GM12878 (cell line): ENCODE measurements around the gene ZNF511. TPM values are rescaled to one million over a fixed set of nuclear protein-coding genes. Genes with fewer than 3 reads are reported as not detected.

Experiments used
- ATAC-seq: fragments of 200-7000 bp; cut with Tn5 transposase; 3 replicates; pipeline ENCODE4 v1.9.1; 2020; ENCODE audit warnings: mild to moderate bottlenecking, moderate library complexity
- BruUV-seq: library from RNA; stranded (reverse); fragments of 400-500 nt; replicated peaks from 2 replicates; lab custom pipeline; 2021; lab: Mats Ljungman, UMichigan
- CTCF ChIA-PET: fragments of 300-600 bp; sonication (Branson Sonifier 250); formaldehyde crosslinking; extraction: SDS; loops from one replicate; lab custom pipeline; 2021; ENCODE audit warnings: inconsistent platforms; lab: Yijun Ruan, JAX
- POLR2A ChIA-PET: fragments of 350-600 bp; formaldehyde crosslinking; extraction: SDS; loops from one replicate; lab custom pipeline; 2021; ENCODE audit warnings: inconsistent platforms; lab: Charles Lee
- RAD21 ChIA-PET: fragments of 300-600 bp; sonication (Branson Sonifier 250); formaldehyde crosslinking; loops from one replicate; lab custom pipeline; 2023; ENCODE audit warnings: antibody characterized with exemption; ENCODE audit not compliant: unreplicated experiment; lab: Charles Lee
- SMC1A ChIA-PET: fragments of 300-600 bp; sonication (Branson Sonifier 250); formaldehyde crosslinking; loops from one replicate; lab custom pipeline; 2023; ENCODE audit not compliant: unreplicated experiment, uncharacterized antibody; lab: Charles Lee
- DNase-seq: peaks from one replicate; pipeline ENCODE4 v3.0.0-alpha.2; 2011; ENCODE audit warnings: low read depth, low spot score
- FAIRE-seq: peaks from 3 replicates; lab custom pipeline; 2011; peaks lifted over from hg19 to GRCh38; lab: Jason Lieb, UNC
- H2AFZ ChIP-seq: 2 replicates; pipeline ENCODE4 v1.6.0; 2011; ENCODE audit warnings: low read depth, low read length, control low read depth; ENCODE audit not compliant: control insufficient read depth
- H3K27ac ChIP-seq: 2 replicates; pipeline ENCODE4 v1.5.1; 2011; ENCODE audit warnings: control low read depth; ENCODE audit not compliant: control insufficient read depth, insufficient read depth
- H3K27me3 ChIP-seq, 2 experiments: replicated peaks in 1 of 2; 2 replicates each; pipeline versions ENCODE4 v1.6.0 to v1.6.1; 2011; ENCODE audit warnings: low read length in 1 of 2; ENCODE audit not compliant: control insufficient read depth in 2 of 2, insufficient read depth in 2 of 2
- H3K36me3 ChIP-seq, 2 experiments: 2 replicates each; pipeline ENCODE4 v1.5.1; 2011; ENCODE audit warnings: low read length in 1 of 2; ENCODE audit not compliant: control insufficient read depth in 2 of 2, insufficient read depth in 2 of 2
- H3K4me1 ChIP-seq: 2 replicates; pipeline ENCODE4 v1.6.1; 2011; ENCODE audit warnings: mild to moderate bottlenecking, low read length, moderate library complexity, mixed read lengths; ENCODE audit not compliant: control insufficient read depth, insufficient read depth
- H3K4me2 ChIP-seq: 2 replicates; pipeline ENCODE4 v1.6.0; 2011; ENCODE audit warnings: control low read depth; ENCODE audit not compliant: control insufficient read depth, insufficient read depth
- H3K4me3 ChIP-seq: fragments of 200-600 bp; sonication (generic); 2 replicates; pipeline ENCODE4 v1.5.1; 2016
- H3K79me2 ChIP-seq: 2 replicates; pipeline ENCODE4 v1.6.0; 2011; ENCODE audit warnings: low read length; ENCODE audit not compliant: control insufficient read depth, insufficient read depth
- H3K9ac ChIP-seq: 2 replicates; pipeline ENCODE4 v1.8.0; 2011; ENCODE audit warnings: low read length, control low read depth, mixed read lengths; ENCODE audit not compliant: control insufficient read depth, insufficient read depth
- H3K9me3 ChIP-seq: replicated peaks from 3 replicates; pipeline ENCODE4 v1.5.1; 2011; ENCODE audit warnings: mild to moderate bottlenecking, low read length; ENCODE audit not compliant: control insufficient read depth, insufficient read depth
- H4K20me1 ChIP-seq: 2 replicates; pipeline ENCODE4 v1.6.0; 2011; ENCODE audit not compliant: control insufficient read depth, insufficient read depth
- BRCA1 ChIP-seq: IDR thresholded peaks from 2 replicates; pipeline ENCODE4 v1.6.1; 2011; ENCODE audit warnings: low read depth, low read length, improper control_type of control experiment
- CBX3 ChIP-seq: fragments of 200-600 bp; sonication (generic); IDR thresholded peaks from 2 replicates; pipeline ENCODE4 v1.6.1; 2016; ENCODE audit warnings: low read depth, borderline replicate concordance
- CBX5 ChIP-seq: sonication (generic); IDR thresholded peaks from 2 replicates; pipeline ENCODE4 v1.6.1; 2016; ENCODE audit warnings: low read depth, moderate library complexity, mild to moderate bottlenecking, inconsistent platforms
- LARP7 ChIP-seq: fragments of 450-650 bp; IDR thresholded peaks from 2 replicates; pipeline ENCODE4 v1.6.1; 2017; ENCODE audit warnings: mild to moderate bottlenecking
- ZBED1 ChIP-seq: IDR thresholded peaks from 2 replicates; pipeline ENCODE4 v1.6.1; 2016; ENCODE audit warnings: borderline replicate concordance
- WGBS: methylation state at CpG from one replicate; pipeline ENCODE4 v1.1.6; 2016; ENCODE audit warnings: low lambda C conversion rate; ENCODE audit not compliant: insufficient replicate concordance, insufficient coverage; ENCODE audit errors: missing lambda C conversion rate; 5-methylcytosine and 5-hydroxymethylcytosine counted together
- in situ Hi-C: fragments of 300-500 bp; cut with MboI; formaldehyde crosslinking; loops from 9 replicates; pipeline ENCODE4 v1.14.3; 2018; ENCODE audit warnings: mixed read lengths
- intact Hi-C: fragments of 100-400 bp; cut with micrococcal nuclease; formaldehyde crosslinking; loops from one replicate; pipeline ENCODE4 v1.14.2; 2022; ENCODE audit not compliant: unreplicated experiment
- polyA plus RNA-seq, 11 experiments: library from polyadenylated mRNA; depleted of rRNA in 4 of 11; unstranded in 6 of 11; stranded (reverse) in 5 of 11; fragments of >200 nt; fragmentation: Nextera tagmentation in 4 of 11; fragmentation: Illumina TruSeq in 1 of 11; extraction: Ambion mirVana in 4 of 11; extraction: Trizol in 1 of 11; gene quantifications; 1 replicate in 1 of 11; 2 replicates in 10 of 11; pipeline versions ENCODE4 v1.2.1 to v1.2.3, GENCODE V29; 2011 to 2016; ENCODE audit warnings: inconsistent platforms in 2 of 11, missing spikeins in 2 of 11, low read depth in 1 of 11
- total RNA-seq, 4 experiments: library from RNA; depleted of rRNA in 3 of 4; stranded (reverse); fragments of >200 nt in 3 of 4; fragmentation: Illumina TruSeq in 1 of 4; extraction: Trizol in 1 of 4; gene quantifications; 2 replicates each; pipeline versions ENCODE4 v1.2.1 to v1.2.3, GENCODE V29; 2013 to 2021

The ZNF511 gene
- total and polyA plus RNA-seq, 10 of the 15 experiments (the other 5 are each of a cell fraction or from before 2014, with no cell fraction given): 0.58 to 110 (median 32.0) TPM

DNA sequence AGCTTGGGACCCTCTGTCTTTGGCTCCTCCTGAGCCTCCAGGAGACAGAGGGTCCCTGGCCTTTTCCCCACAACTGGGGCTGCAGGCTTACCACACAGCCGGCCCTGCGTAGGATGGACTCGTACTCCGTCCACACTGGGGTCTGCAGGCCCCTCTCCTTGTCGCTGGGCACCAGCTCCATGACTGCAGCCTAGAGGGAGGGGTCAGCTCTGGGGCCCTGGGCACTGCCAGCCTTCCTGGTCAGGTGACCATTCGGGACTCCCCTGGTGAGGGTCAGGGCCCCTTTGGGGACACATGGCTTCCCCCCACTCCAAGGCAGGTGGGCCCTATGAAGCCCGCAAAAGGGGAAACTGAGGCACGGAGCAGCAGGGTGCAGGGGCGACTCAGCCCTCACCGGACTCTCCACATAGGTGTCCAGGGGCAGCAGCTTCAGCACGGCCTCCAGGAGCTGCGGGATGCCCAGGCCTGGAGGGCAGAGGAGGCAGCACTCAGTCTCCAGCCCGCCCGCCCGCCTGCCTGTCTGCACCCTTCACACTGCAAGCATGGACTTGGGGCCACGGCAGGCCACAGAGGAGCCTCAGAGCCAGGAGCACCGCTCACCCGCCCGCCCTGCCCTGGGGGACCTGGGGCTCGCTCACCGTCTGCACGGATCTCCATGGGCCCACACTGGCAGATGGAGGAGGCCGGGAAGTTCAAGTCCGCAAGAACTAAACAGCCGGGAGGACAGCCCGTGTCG, 48.0 kb downstream of the ZNF511 start:
- ChIA-PET SMC1A (interaction anchor here (1.0 kb wide), 1 partner anchor 11 kb away, joined by 4 read pairs; no protein-coding TSS in a partner anchor), RAD21 (interaction anchor here (0.9 to 1.2 kb wide), 4 partner anchors 27 to 45 kb away, joined by 3 to 4 read pairs (median 3); no protein-coding TSS in a partner anchor), CTCF (interaction anchor here (0.8 to 1.2 kb wide), 3 partner anchors 81 to 164 kb away, joined by 3 to 5 read pairs (median 3); no protein-coding TSS in a partner anchor), POLR2A (interaction anchor here (0.6 to 1.7 kb wide), 4 partner anchors 17 to 47 kb away, joined by 3 to 5 read pairs (median 4); partner anchors contain the start of gene PAOX)
- no peaks in the 10 kb centered on the region for H3K9me3 ChIP-seq
- ATAC-seq: peak; percentile 30; the same call in 2 of the 3 replicates
- no peaks in the 10 kb centered on the region for H3K36me3 ChIP-seq
- intact Hi-C loops (no loop called here), in situ Hi-C loops (no loop called here)
- 56% methylated on average over 24 of the region's 27 CpGs for WGBS
- peak overlapping the region; percentile 38; the same call in 1 of the 2 replicates for H3K27ac ChIP-seq
- no peaks in the 10 kb centered on the region; the same call in 1 of the 2 replicates for H3K79me2 ChIP-seq
- BruUV-seq: no TSS peak
- H3K4me3 ChIP-seq: peak overlapping the region; percentile 73
- peaks cover 9% of the 10 kb centered on the region for H3K4me1 ChIP-seq
- H3K4me2 ChIP-seq: peak overlapping the region; percentile 85
- H3K27me3 ChIP-seq: no peaks in the 10 kb centered on the region
- no peak overlapping the region; the same call in 1 of the 2 replicates for H2AFZ ChIP-seq
- H3K9ac ChIP-seq: peak overlapping the region; percentile 67
- DNase-seq: no peak
- FAIRE-seq: no peak
- TF ChIP-seq BRCA1 (no peak), LARP7 (no peak), CBX5 (no peak), ZBED1 (no peak), CBX3 (no peak)
- H4K20me1 ChIP-seq: no peaks in the 10 kb centered on the region
